ENCODE results near the gene SSR1.

Gene SSR1

GRCh38 chr6:7258231-7258763, 54.7 kb downstream of the SSR1 start:
- no peak for DNase-seq (ENCODE audit: low read depth)

DNA sequence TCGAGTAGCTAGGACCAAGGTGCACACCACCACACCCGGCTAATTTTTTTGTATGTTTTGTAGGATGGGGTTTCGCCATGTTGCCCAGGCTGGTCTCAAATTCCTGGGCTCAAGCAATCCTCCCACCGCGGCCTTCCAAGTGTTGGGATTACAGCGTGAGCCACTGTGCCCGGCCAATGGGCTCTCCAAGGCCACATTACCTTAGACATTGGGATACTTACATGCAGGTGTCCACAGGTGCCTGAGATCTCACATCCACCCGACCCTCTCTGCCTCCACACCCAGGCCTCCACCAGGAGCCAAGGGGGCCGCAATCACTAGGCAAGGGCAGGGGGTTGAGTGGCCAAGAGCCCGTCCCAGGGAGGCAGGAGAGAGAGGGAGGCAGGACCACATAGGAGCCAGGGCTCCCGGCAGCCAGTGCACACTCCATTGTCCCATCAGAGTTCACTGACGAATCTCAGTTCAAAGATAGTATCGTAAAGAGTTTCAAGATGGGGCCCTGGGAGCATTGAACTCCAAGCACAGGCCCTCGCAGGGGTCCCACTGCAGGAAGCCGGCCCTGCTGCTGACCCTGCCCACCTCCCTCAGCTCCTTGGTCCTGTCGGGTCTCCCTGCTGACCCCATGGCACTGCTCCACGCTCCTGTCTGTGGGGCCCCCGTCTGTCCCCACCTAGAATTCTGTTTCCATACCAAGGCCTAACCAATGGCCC, 55.3 kb downstream of the SSR1 start:
- DNase-seq (ENCODE audit: low read depth): no peak

- no peak for DNase-seq (ENCODE audit: low read depth)
Measured at GRCh38 chr6:7256785-7257184, 56.2 kb downstream of the SSR1 start.

DNA sequence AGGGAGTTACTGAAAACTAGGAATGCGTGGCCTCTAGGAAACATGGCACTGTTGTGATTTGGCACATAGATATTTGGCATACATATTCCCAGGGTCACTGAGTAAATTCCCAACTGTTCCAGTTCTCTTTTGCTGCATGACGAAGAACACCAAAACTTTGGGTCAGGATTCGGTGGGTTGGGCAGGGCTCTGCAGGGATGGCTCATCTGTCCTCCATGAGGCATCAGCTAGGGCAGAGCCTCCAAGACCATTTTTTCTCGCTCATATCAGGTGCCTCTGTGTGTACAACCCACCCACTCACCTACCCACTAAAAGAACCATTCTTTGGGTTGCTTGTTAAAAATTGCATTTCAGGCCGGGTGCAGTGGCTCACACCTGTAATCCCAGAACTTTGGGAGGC, 57.1 kb downstream of the SSR1 start:
- DNase-seq (ENCODE audit: low read depth): no peak

DNA sequence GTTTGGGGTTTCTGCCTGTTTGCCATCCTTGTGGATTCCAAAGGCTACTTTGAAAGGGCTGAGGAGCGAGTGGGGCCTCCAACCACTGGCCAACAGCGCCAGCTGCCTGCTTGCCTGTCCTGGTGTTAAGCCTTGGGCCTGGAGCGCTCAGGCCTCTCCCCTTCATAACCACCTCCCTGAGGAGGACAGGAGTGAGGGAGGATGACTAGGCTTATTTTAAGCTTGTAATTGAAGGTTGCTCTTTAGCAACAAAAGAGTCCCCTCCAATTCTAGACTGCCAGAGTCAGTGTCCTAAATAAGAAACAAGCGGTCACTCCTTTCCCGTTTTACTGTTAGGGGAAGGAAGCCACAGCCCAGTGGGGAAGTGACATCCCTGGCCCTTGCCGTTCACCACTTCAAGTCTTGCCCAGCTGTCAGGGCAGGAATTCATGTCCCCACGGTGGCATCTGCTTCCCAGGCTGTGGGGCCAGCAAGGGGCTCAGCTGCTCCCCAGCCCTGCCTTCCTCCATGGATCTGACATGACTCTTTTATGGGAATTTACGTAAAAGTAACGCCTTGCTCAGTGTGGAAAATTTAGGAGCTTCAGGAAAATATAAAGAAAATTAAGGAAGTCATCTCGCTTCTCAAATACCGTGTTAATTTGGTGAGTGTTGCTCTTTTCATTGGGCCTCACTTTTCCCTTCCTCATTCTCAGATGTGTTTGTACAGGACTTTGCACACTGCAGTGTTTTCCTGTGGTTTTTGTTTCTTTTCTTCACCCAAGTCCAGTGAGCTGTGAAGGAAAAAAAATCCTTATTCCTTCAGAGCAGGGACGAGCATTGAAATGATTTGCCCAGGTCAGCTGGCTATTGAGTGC, 57.8 kb downstream of the SSR1 start:
- DNase-seq (ENCODE audit: low read depth): no peak

- DNase-seq (ENCODE audit: low read depth): no peak
Measured at GRCh38 chr6:7252390-7252789, 60.6 kb downstream of the SSR1 start.

DNA sequence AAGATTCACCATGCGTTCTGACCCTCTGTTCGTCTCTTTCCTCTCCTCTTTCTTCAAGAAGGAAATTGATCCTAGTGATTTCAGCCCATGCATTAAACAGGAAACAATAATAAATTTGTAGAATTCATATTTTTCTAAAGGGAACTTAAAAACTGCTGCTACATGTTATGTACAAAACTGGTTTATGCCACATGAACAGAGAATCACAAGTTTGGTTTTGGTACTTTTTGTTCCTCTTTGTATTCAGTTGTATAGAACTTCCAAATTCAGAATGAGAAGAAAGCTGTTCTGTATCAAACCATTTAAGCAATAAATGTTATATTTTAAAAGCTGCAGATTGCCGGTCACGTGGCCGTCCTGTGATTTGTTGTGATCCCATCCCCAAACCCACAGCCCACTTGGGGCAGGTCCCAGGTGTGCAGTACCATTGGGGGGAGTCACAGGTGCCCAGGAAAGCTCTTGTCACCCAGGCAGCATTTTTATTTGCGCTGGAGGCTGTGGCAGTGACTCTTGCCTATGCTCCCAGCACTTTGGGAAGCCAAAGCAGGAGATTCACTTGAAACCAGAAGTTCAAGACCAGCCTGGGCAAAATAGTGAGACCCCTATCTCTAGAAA, 61.2 kb downstream of the SSR1 start:
- no peak for DNase-seq (ENCODE audit: low read depth)

- DNase-seq (ENCODE audit: low read depth): no peak
Measured at GRCh38 chr6:7250812-7251211, 62.2 kb downstream of the SSR1 start.

- DNase-seq (ENCODE audit: low read depth): no peak
Measured at GRCh38 chr6:7249946-7250643, 62.9 kb downstream of the SSR1 start.

DNA sequence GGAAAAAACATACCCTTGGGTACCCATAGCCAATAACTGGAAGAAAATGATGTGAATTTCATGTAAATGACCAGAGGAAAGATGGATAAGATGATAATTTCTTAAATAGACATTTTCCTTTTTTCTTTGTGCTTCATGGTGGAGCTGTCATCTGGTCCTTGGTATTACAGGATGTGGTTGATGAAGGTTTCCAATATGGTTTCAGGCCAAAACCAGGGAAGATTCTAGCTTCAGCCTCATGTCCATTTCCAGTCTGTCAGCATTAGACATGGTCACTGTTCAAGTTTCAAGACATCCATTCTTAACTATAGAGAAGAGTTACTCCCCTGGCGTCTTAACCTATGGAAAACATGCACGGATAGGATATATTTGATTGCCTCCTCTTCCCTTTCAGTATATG, 63.6 kb downstream of the SSR1 start:
- no peak for DNase-seq (ENCODE audit: low read depth)

DNA sequence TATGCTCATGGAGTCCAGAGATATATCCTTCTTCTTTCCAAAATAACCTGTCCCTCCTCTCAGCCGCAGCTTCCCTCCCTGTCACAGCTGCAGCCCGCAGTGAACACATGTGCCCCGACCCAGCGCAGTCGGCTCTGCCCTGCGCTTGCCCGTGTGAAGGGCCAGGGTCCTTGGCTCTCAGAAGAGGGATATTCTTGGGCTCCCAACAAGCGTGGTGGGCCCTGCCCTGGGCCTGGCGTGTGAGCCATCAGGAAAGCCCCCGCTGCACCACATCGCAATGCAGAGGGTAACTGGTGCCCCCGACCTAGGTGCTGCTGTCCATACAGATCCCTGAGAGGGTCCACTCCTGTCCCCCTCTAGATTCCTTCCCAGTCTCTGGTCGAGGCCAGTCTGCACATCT, 65.2 kb downstream of the SSR1 start:
- no peak for DNase-seq (ENCODE audit: low read depth)

- no peak for DNase-seq (ENCODE audit: low read depth)
Measured at GRCh38 chr6:7247179-7247456, 65.9 kb downstream of the SSR1 start.

GRCh38 chr6:7246401-7247178, 66.4 kb downstream of the SSR1 start:
- DNase-seq (ENCODE audit: low read depth): no peak

DNA sequence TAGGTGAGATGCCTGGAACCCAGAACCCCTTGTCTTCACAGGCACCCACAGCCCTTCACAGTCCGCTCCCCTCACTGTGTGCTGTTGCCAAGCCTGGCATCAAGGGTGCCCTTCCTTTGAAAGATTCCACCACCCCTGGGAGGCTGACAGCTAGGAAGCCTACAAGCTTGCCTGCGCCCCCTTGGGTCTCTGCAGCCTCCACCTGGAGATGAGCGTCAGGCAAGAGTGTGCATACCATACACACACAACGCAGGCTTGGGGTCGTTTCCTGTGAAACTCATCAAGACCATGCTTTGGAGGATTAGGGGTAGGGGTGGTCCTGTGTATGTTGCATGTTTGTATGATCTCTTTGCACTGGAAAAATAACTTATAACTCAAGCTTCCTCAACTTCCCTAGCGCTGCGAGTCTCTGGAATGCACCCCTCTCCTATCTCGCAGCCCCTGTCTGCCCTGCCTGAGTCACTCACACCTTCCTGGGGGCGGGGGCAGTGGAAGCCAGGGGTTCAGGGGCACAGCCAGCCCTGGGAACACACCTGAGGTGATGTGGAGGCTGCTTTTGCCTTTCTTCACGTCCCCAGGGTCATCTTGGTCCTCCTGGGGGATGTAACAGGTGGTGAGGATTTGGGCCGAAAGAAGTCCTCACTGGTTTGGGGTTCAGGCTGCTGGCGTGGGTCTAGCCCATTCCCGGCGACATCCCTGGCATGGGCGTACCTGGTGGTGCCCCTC, 67.2 kb downstream of the SSR1 start:
- no peak for DNase-seq (ENCODE audit: low read depth)

GRCh38 chr6:7243179-7243981, 69.6 kb downstream of the SSR1 start:
- DNase-seq (ENCODE audit: low read depth): peak; percentile 39

- no peak for DNase-seq (ENCODE audit: low read depth)
Measured at GRCh38 chr6:7242835-7243178, 70.2 kb downstream of the SSR1 start.

DNA sequence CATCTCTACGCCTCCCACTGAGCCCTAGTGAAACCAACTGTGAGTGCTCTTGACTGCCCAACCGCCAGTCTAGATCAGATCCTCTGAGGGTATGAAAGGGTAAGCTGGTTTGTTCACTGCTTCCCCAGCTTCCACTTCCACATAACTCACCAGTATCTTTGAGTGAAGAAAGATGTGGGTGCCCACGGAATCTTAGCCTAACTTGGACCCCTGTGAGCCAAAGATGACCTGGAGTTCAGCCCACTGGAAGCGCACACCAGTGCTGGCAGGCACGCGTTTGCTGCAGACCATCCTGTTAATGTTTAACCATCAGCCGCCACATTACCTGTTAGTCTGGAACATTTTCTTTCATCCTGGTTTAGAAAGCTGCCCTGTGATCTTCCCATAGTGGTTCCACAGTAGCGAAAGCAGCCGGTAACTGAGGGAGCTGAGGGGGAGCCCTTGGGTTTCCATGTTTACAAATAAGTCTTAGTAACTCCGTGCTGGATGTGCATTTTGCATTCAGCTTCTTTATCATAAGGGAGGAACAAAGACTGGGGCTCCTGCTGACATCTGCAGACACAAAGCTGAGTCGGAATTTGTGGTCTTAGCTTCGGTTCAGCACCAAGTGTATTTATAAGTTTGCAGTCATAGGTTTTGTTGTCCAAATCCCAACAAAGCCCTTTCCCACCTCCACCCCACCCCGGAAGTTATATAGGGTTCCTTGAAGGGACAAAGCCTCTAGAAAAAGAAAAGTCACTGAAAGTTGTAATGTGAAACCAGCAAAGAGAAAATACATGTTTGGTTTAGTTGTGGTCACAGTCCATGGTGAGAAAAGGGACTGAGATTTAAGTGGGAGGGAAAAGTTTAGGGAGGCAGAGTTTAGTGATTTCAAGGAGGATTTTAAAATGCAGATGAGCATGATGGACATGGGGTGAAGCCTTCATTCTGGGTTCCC, 71.0 kb downstream of the SSR1 start:
- DNase-seq (ENCODE audit: low read depth): no peak

- DNase-seq (ENCODE audit: low read depth): no peak
Measured at GRCh38 chr6:7241160-7241559, 71.8 kb downstream of the SSR1 start.

DNA sequence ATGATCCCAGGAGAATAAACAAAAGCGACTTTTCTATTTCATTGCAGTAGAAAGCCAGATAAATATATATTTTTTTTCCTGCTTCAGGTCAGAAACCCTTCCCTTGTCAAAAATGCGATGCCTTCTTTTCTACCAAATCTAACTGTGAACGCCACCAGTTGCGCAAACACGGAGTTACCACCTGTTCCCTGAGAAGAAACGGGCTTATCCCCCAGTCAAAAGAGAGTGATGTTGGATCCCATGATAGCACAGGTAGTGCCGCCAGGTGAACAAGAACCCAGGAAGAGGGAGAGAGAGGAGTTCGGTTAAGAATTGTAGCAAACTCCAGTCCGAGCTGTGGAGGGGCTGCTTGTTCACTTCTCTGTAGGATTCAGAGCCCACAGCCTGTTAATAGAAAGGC, 72.6 kb downstream of the SSR1 start:
- DNase-seq (ENCODE audit: low read depth): no peak

Data from activated gamma-delta T cell treated with anti-CD3 and anti-CD28 coated beads, Interleukin-2, amount 50 U/mL, for 16 hours (primary cell).